ENCODE measurements around the gene AMN. TPM values are rescaled to one million over a fixed set of nuclear protein-coding genes. Genes with fewer than 3 reads are reported as not detected.
"Not testable (repeated sequence)": the region's sequence is repeated elsewhere in the genome, so short reads cannot be mapped to it uniquely, and the experiment has no call there.

Gene AMN
- total RNA-seq: 10 to 100 TPM in 2 of 5 experiments, 1 to 10 TPM in 2, under 1 TPM in 1; 0.53 to 11.0 (median 4.0) TPM
- polyA plus RNA-seq: 1 to 10 TPM; 3.0 to 3.8 TPM
- total RNA-seq: 4.4 reads per million, percentile 22 among the genes with 10 or more reads in this experiment

GRCh38 chr14:102922490-102923200, at the start of gene AMN:
Gene AMN (plus strand): TSS chr14:102922663. CDS start chr14:102922689, 26 bp downstream.
- ATAC-seq: no peak
- H3K9me3 ChIP-seq (ENCODE audit: control insufficient read depth in 2 of 3, low read length in 3 of 3): no peaks in the 10 kb centered on the region
- intact Hi-C loops (cut with micrococcal nuclease): no loop called here
- ChIA-PET POLR2A (no interaction called here), CTCF (no interaction called here)
- Mint-ChIP-seq H3K36me3 (peaks cover 0 to 1% (median 0%) of the 10 kb centered on the region in 5 donors), H3K4me3 (peak within 1 kb of the TSS in 8 of 10 donors; percentile 5 to 70 (median 58)), H3K9me3 (no peaks in the 10 kb centered on the region), H3K4me1 (peaks cover 0 to 20% (median 8%) of the 10 kb centered on the region in 7 donors), H3K27me3 (peaks cover 0 to 37% (median 11%) of the 10 kb centered on the region in 5 donors), H3K27ac (no peak within 1 kb of the TSS)
- H3K27me3 ChIP-seq (ENCODE audit: control insufficient read depth in 2 of 2, insufficient read depth in 2 of 2, low read length in 2 of 2): no peaks in the 10 kb centered on the region
- no peak within 1 kb of the TSS for H3K4me3 ChIP-seq (ENCODE audit: low read length)
- DNase-seq: no peak
- no peak within 1 kb of the TSS for H3K27ac ChIP-seq (ENCODE audit: low read depth, low read length)
- peaks cover 9 to 20% of the 10 kb centered on the region in 2 donors for H3K4me1 ChIP-seq (ENCODE audit: control insufficient read depth in 2 of 2, insufficient read depth in 2 of 2, low read length in 2 of 2)
- no peaks in the 10 kb centered on the region for H3K36me3 ChIP-seq (ENCODE audit: control insufficient read depth in 2 of 3, insufficient read depth in 3 of 3, low read length in 3 of 3)

GRCh38 chr14:102873131-102873530, 49.3 kb upstream of the AMN start:
- peaks cover 0 to 6% of the 10 kb centered on the region in 2 donors for H3K4me1 ChIP-seq (ENCODE audit: control insufficient read depth in 2 of 2, insufficient read depth in 2 of 2, low read length in 2 of 2)
- no peaks in the 10 kb centered on the region for H3K27me3 Mint-ChIP-seq
- POLR2A ChIA-PET: no interaction called here
- CTCF ChIA-PET: no interaction called here
- DNase-seq (no peak), ATAC-seq (no peak)
- H3K9me3 ChIP-seq (ENCODE audit: control insufficient read depth in 2 of 3, low read length in 3 of 3): no peaks in the 10 kb centered on the region
- H3K4me1 Mint-ChIP-seq: peaks cover 0 to 18% (median 0%) of the 10 kb centered on the region in 7 donors
- peaks cover 10 to 80% (median 21%) of the 10 kb centered on the region in 3 experiments for H3K36me3 ChIP-seq (ENCODE audit: control insufficient read depth in 2 of 3, insufficient read depth in 3 of 3, low read length in 3 of 3)
- intact Hi-C loops (cut with micrococcal nuclease): no loop called here
- H3K4me3 ChIP-seq (ENCODE audit: low read length): no peak overlapping the region
- H3K36me3 Mint-ChIP-seq: peaks cover 7 to 29% (median 15%) of the 10 kb centered on the region in 5 donors
- no peak overlapping the region for H3K27ac ChIP-seq (ENCODE audit: low read depth, low read length)
- peak overlapping the region in 2 of 9 donors; percentile 34 to 78 for H3K27ac Mint-ChIP-seq
- no peaks in the 10 kb centered on the region for H3K9me3 Mint-ChIP-seq
- no peak overlapping the region for H3K4me3 Mint-ChIP-seq
- H3K27me3 ChIP-seq (ENCODE audit: control insufficient read depth in 2 of 2, insufficient read depth in 2 of 2, low read length in 2 of 2): no peaks in the 10 kb centered on the region

GRCh38 chr14:102873546-102874061, 48.9 kb upstream of the AMN start:
- Mint-ChIP-seq H3K9me3 (no peaks in the 10 kb centered on the region), H3K27me3 (no peaks in the 10 kb centered on the region), H3K4me3 (no peak overlapping the region), H3K4me1 (peaks cover 0 to 17% (median 0%) of the 10 kb centered on the region in 7 donors), H3K27ac (peak overlapping the region in 1 of 9 donors; percentile 34), H3K36me3 (peaks cover 7 to 28% (median 15%) of the 10 kb centered on the region in 5 donors)
- Histone ChIP-seq H3K27ac (ENCODE audit: low read depth, low read length) (no peak overlapping the region), H3K4me1 (ENCODE audit: control insufficient read depth in 2 of 2, insufficient read depth in 2 of 2, low read length in 2 of 2) (peaks cover 0 to 6% of the 10 kb centered on the region in 2 donors), H3K9me3 (ENCODE audit: control insufficient read depth in 2 of 3, low read length in 3 of 3) (no peaks in the 10 kb centered on the region), H3K27me3 (ENCODE audit: control insufficient read depth in 2 of 2, insufficient read depth in 2 of 2, low read length in 2 of 2) (no peaks in the 10 kb centered on the region), H3K4me3 (ENCODE audit: low read length) (no peak overlapping the region), H3K36me3 (ENCODE audit: control insufficient read depth in 2 of 3, insufficient read depth in 3 of 3, low read length in 3 of 3) (peaks cover 10 to 85% (median 19%) of the 10 kb centered on the region in 3 experiments)
- no peak for ATAC-seq
- DNase-seq: no peak
- ChIA-PET CTCF (no interaction called here), POLR2A (no interaction called here)
- intact Hi-C loops (cut with micrococcal nuclease): no loop called here

GRCh38 chr14:102875652-102876051, 46.8 kb upstream of the AMN start:
- H3K9me3 ChIP-seq (ENCODE audit: control insufficient read depth in 2 of 3, low read length in 3 of 3): no peaks in the 10 kb centered on the region
- intact Hi-C loops (cut with micrococcal nuclease): no loop called here
- H3K36me3 Mint-ChIP-seq: peaks cover 7 to 28% (median 15%) of the 10 kb centered on the region in 5 donors
- POLR2A ChIA-PET: no interaction called here
- peak overlapping the region in 1 of 9 donors; percentile 75 for H3K27ac Mint-ChIP-seq
- CTCF ChIA-PET: no interaction called here
- H3K27me3 ChIP-seq (ENCODE audit: control insufficient read depth in 2 of 2, insufficient read depth in 2 of 2, low read length in 2 of 2): no peaks in the 10 kb centered on the region
- H3K4me1 ChIP-seq (ENCODE audit: control insufficient read depth in 2 of 2, insufficient read depth in 2 of 2, low read length in 2 of 2): peaks cover 0 to 6% of the 10 kb centered on the region in 2 donors
- H3K27ac ChIP-seq (ENCODE audit: low read depth, low read length): no peak overlapping the region
- no peak overlapping the region for H3K4me3 Mint-ChIP-seq
- no peak for ATAC-seq
- no peaks in the 10 kb centered on the region for H3K27me3 Mint-ChIP-seq
- peaks cover 0 to 11% (median 0%) of the 10 kb centered on the region in 7 donors for H3K4me1 Mint-ChIP-seq
- H3K4me3 ChIP-seq (ENCODE audit: low read length): no peak overlapping the region
- peaks cover 10 to 87% (median 19%) of the 10 kb centered on the region in 3 experiments for H3K36me3 ChIP-seq (ENCODE audit: control insufficient read depth in 2 of 3, insufficient read depth in 3 of 3, low read length in 3 of 3)
- H3K9me3 Mint-ChIP-seq: no peaks in the 10 kb centered on the region
- no peak for DNase-seq

- Mint-ChIP-seq H3K4me1 (peaks cover 0 to 11% (median 0%) of the 10 kb centered on the region in 7 donors), H3K36me3 (peaks cover 7 to 26% (median 13%) of the 10 kb centered on the region in 5 donors)
- ATAC-seq; H3K9me3 ChIP-seq (ENCODE audit: control insufficient read depth in 2 of 3, low read length in 3 of 3); H3K4me3 Mint-ChIP-seq; H3K27me3 Mint-ChIP-seq; intact Hi-C loops (cut with micrococcal nuclease); H3K27ac ChIP-seq (ENCODE audit: low read depth, low read length); H3K4me1 ChIP-seq (ENCODE audit: control insufficient read depth in 2 of 2, insufficient read depth in 2 of 2, low read length in 2 of 2); H3K27ac Mint-ChIP-seq; H3K27me3 ChIP-seq (ENCODE audit: control insufficient read depth in 2 of 2, insufficient read depth in 2 of 2, low read length in 2 of 2); DNase-seq; H3K4me3 ChIP-seq (ENCODE audit: low read length); H3K9me3 Mint-ChIP-seq: not testable (repeated sequence)
- ChIA-PET POLR2A (interaction anchor here (0.7 kb wide), 1 partner anchor 130 kb away, joined by 3 read pairs; no protein-coding TSS in a partner anchor), CTCF (interaction anchor here (0.7 kb wide), 2 partner anchors 88 to 407 kb away, joined by 3 to 4 read pairs; no protein-coding TSS in a partner anchor)
- H3K36me3 ChIP-seq (ENCODE audit: control insufficient read depth in 2 of 3, insufficient read depth in 3 of 3, low read length in 3 of 3): peaks cover 9 to 80% (median 10%) of the 10 kb centered on the region in 3 experiments
These were observed 45.0 kb upstream of the AMN start for GRCh38 chr14:102877511-102877910.

GRCh38 chr14:102878174-102878969, 44.1 kb upstream of the AMN start:
- no peak for ATAC-seq
- no peak for DNase-seq
- H3K27me3 ChIP-seq (ENCODE audit: control insufficient read depth in 2 of 2, insufficient read depth in 2 of 2, low read length in 2 of 2): no peaks in the 10 kb centered on the region
- POLR2A ChIA-PET: interaction anchor here (0.5 to 0.8 kb wide), 3 partner anchors 10 to 131 kb away, joined by 3 to 6 read pairs (median 3); no protein-coding TSS in a partner anchor
- H3K4me1 ChIP-seq (ENCODE audit: control insufficient read depth in 2 of 2, insufficient read depth in 2 of 2, low read length in 2 of 2): no peaks in the 10 kb centered on the region
- CTCF ChIA-PET: no interaction called here
- H3K9me3 ChIP-seq (ENCODE audit: control insufficient read depth in 2 of 3, low read length in 3 of 3): no peaks in the 10 kb centered on the region
- H3K9me3 Mint-ChIP-seq: no peaks in the 10 kb centered on the region
- no peaks in the 10 kb centered on the region for H3K27me3 Mint-ChIP-seq
- H3K27ac Mint-ChIP-seq: no peak overlapping the region
- H3K4me3 ChIP-seq (ENCODE audit: low read length): no peak overlapping the region
- H3K4me3 Mint-ChIP-seq: no peak overlapping the region
- peaks cover 0 to 17% (median 0%) of the 10 kb centered on the region in 7 donors for H3K4me1 Mint-ChIP-seq
- H3K36me3 ChIP-seq (ENCODE audit: control insufficient read depth in 2 of 3, insufficient read depth in 3 of 3, low read length in 3 of 3): peaks cover 9 to 78% (median 10%) of the 10 kb centered on the region in 3 experiments
- no peak overlapping the region for H3K27ac ChIP-seq (ENCODE audit: low read depth, low read length)
- intact Hi-C loops (cut with micrococcal nuclease): no loop called here
- peaks cover 7 to 27% (median 16%) of the 10 kb centered on the region in 5 donors for H3K36me3 Mint-ChIP-seq
